H1 (cell line): ENCODE results near the gene CUEDC1. TPM values are rescaled to one million over a fixed set of nuclear protein-coding genes. Genes with fewer than 3 reads are reported as not detected.

ENCODE experiments used
- ASH2L ChIP-seq: fragments of 200-600, 300-600 bp; sonication (generic); IDR thresholded peaks from one replicate; pipeline ENCODE4 v1.7.1; 2017; ENCODE audit warnings: low read length
- FOSL1 ChIP-seq: IDR thresholded peaks from 2 replicates; pipeline ENCODE4 v1.6.1; 2011; ENCODE audit warnings: mild to moderate bottlenecking, low read depth, low read length, moderate library complexity; ENCODE audit not compliant: insufficient read depth
- polyA plus RNA-seq, 7 experiments: library from polyadenylated mRNA; depleted of rRNA in 3 of 7; stranded (reverse) in 5 of 7; unstranded in 2 of 7; fragments of >200 nt in 5 of 7; fragments of 200-250 nt in 2 of 7; gene quantifications; 1 replicate in 5 of 7; 2 replicates in 1 of 7; 4 replicates in 1 of 7; pipeline versions ENCODE4 v1.2.1 to v1.2.3, GENCODE V29; 2011 to 2013; ENCODE audit warnings: missing spikeins in 2 of 7, mixed read lengths in 2 of 7
- total RNA-seq: library from RNA; stranded (reverse); fragmentation: NEBNext Ultra II Directional; extraction: Animal tissue kit (Norgen Biotek cat#: 25700); gene quantifications from 2 replicates; pipeline ENCODE4 v1.2.1, GENCODE V29; 2021

CUEDC1 gene
- total and polyA plus RNA-seq, 2 of the 8 experiments (the other 6 are each of a cell fraction or from before 2014, with no cell fraction given): 4.0 to 10.7 TPM

DNA sequence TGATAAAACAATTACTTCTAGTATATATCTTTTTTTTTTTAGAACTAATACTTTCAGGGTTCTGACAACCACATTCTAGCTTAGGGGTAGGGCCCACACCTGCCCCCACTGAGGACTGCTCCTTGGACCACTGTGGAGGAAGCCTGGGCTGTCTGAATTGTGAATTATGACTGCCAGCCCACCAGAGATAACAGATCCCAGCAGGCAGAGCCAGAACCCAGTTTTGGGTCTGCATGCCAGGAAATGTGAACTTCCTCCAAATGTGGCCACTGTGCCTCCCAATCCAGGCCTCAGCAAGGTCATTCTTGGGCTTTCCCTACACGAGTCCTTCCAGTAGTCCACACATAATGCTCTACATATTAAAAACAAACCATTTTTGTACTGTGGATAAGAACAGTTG is 16.9 kb upstream of the CUEDC1 start (continued):
- no peak for TF ChIP-seq FOSL1
- TF ChIP-seq ASH2L: no peak
- TF ChIP-seq, all 59 proteins: peak for 0
